Measurements from ENCODE around the gene POTEH. TPM values are rescaled to one million over a fixed set of nuclear protein-coding genes. Genes with fewer than 3 reads are reported as not detected.
"Not testable (repeated sequence)": the region's sequence is repeated elsewhere in the genome, so short reads cannot be mapped to it uniquely, and the experiment has no call there.

POTEH gene
- total RNA-seq, 4 donors from 2014 or later = 0.17 TPM; not detected in 3

GRCh38 chr22:15761151-15761777 is 71.4 kb downstream of the POTEH start:
- peak in 1 of 2 donors; percentile 85 for DNase-seq (ENCODE audit: low spot score in 2 of 2)
- H3K4me3 ChIP-seq (ENCODE audit: low read depth, poor library complexity, severe bottlenecking); intact Hi-C loops (cut with DNase I; ENCODE audit: low total_unique reads): not testable (repeated sequence)
- 85 to 89% methylated on average over 17 to 24 of the region's 30 CpGs for WGBS, 2 donors

- H3K4me3 ChIP-seq (ENCODE audit: low read depth, poor library complexity, severe bottlenecking); DNase-seq (ENCODE audit: low spot score in 2 of 2); intact Hi-C loops (cut with DNase I; ENCODE audit: low total_unique reads): not testable (repeated sequence)
- no CpG with 5 or more reads among the region's 1 CpG for WGBS, 2 donors
Observed at GRCh38 chr22:15763559-15763958, 73.7 kb downstream of the POTEH start.

Other genes with a start within 250 kb of the POTEH start
- not detected for gene OR11H1, start 161.8 kb upstream of the POTEH start, total RNA-seq